CD4-positive, CD25-positive, alpha-beta regulatory T cell (primary cell): ENCODE data around the gene CRADD. TPM values are rescaled to one million over a fixed set of nuclear protein-coding genes. Genes with fewer than 3 reads are reported as not detected.
"Not testable (repeated sequence)": the region's sequence is repeated elsewhere in the genome, so short reads cannot be mapped to it uniquely, and the experiment has no call there.

Experiments used
- ATAC-seq, 2 donors: fragments of 150-1000 bp; cut with Tn5 transposase; one replicate each; pipeline ENCODE4 v1.10.0; 2021; ENCODE audit warnings: low read depth in 2 of 2, moderate number of reproducible peaks in 2 of 2, moderate library complexity in 1 of 2
- DNase-seq, 3 donors: peaks; one replicate each; pipeline versions ENCODE4 v3.0.0 to v3.0.0-alpha.2; 2012 to 2022; ENCODE audit warnings: mixed read lengths in 1 of 3
- H3K27ac ChIP-seq: one replicate; pipeline ENCODE4 v1.7.0; 2013; ENCODE audit warnings: mild to moderate bottlenecking, low read length; ENCODE audit not compliant: insufficient read depth, poor library complexity, severe bottlenecking
- H3K27me3 ChIP-seq: one replicate; pipeline ENCODE4 v1.7.0; 2013; ENCODE audit warnings: low read length; ENCODE audit not compliant: control insufficient read depth, insufficient read depth
- H3K36me3 ChIP-seq: one replicate; pipeline ENCODE4 v1.7.0; 2013; ENCODE audit warnings: mild to moderate bottlenecking, low read length, moderate library complexity; ENCODE audit not compliant: control insufficient read depth, insufficient read depth
- H3K4me1 ChIP-seq: 2 replicates; pipeline ENCODE4 v1.7.0; 2013; ENCODE audit warnings: mild to moderate bottlenecking, low read length; ENCODE audit not compliant: insufficient read depth, control insufficient read depth, poor library complexity, severe bottlenecking
- H3K4me3 ChIP-seq: one replicate; pipeline ENCODE4 v1.7.0; 2013; ENCODE audit warnings: low read depth, mild to moderate bottlenecking, low read length, moderate library complexity
- H3K9me3 ChIP-seq, 2 experiments: 1 replicate in 1 of 2; 2 replicates in 1 of 2; pipeline ENCODE4 v1.7.0; 2013; ENCODE audit warnings: low read length in 2 of 2, mild to moderate bottlenecking in 1 of 2, moderate library complexity in 1 of 2; ENCODE audit not compliant: control insufficient read depth in 2 of 2
- H3K27ac Mint-ChIP-seq, 3 donors: one replicate each; pipeline ENCODE4 v1.8.0; 2020 to 2022; ENCODE audit warnings: mild to moderate bottlenecking in 3 of 3, mixed read lengths in 3 of 3, moderate library complexity in 2 of 3
- H3K27me3 Mint-ChIP-seq: one replicate; pipeline ENCODE4 v1.8.0; 2022; ENCODE audit warnings: mild to moderate bottlenecking, mixed read lengths
- H3K36me3 Mint-ChIP-seq: one replicate; pipeline ENCODE4 v1.8.0; 2020; ENCODE audit warnings: mixed read lengths
- H3K4me1 Mint-ChIP-seq, 4 donors: one replicate each; pipeline ENCODE4 v1.8.0; 2020 to 2022; ENCODE audit warnings: mixed read lengths in 4 of 4, mild to moderate bottlenecking in 1 of 4
- H3K4me3 Mint-ChIP-seq, 4 donors: one replicate each; pipeline ENCODE4 v1.8.0; 2020 to 2022; ENCODE audit warnings: mild to moderate bottlenecking in 4 of 4, mixed read lengths in 4 of 4, moderate library complexity in 3 of 4
- H3K9me3 Mint-ChIP-seq, 7 donors: one replicate each; pipeline ENCODE4 v1.8.0; 2020 to 2022; ENCODE audit warnings: mixed read lengths in 7 of 7, mild to moderate bottlenecking in 3 of 7, moderate library complexity in 2 of 7
- polyA plus RNA-seq, 4 donors: library from polyadenylated mRNA; unstranded; fragments of 300-500 nt; fragmentation: Illumina TruSeq; gene quantifications; one replicate each; pipeline ENCODE4 v1.2.3, GENCODE V29; 2021
- total RNA-seq: library from RNA; stranded (reverse); gene quantifications from one replicate; pipeline ENCODE4 v1.2.3, GENCODE V29; 2022

Gene CRADD
- total and polyA plus RNA-seq, 5 donors from 2014 or later = 10.1 to 24.2 (median 20.6) TPM

- H3K27ac ChIP-seq = no peak overlapping the region
- DNase-seq (no peak), ATAC-seq (no peak)
- no peaks in the 10 kb centered on the region for H3K36me3 ChIP-seq
- Mint-ChIP-seq H3K36me3 (peaks cover 7% of the 10 kb centered on the region), H3K4me3 (no peak overlapping the region), H3K27ac (peak overlapping the region in 1 of 3 donors; percentile 10), H3K9me3 (no peaks in the 10 kb centered on the region), H3K4me1 (peaks cover 4 to 20% (median 14%) of the 10 kb centered on the region in 4 donors), H3K27me3 (no peaks in the 10 kb centered on the region)
- no peaks in the 10 kb centered on the region for H3K4me1 ChIP-seq
- no peaks in the 10 kb centered on the region for H3K9me3 ChIP-seq
- no peak overlapping the region for H3K4me3 ChIP-seq
- H3K27me3 ChIP-seq = no peaks in the 10 kb centered on the region
Measured at GRCh38 chr12:93798279-93799151, 121.3 kb downstream of the CRADD start.

GRCh38 chr12:93801666-93802065 lies 124.5 kb downstream of the CRADD start:
- not testable (repeated sequence) for H3K4me1 ChIP-seq, H3K27ac Mint-ChIP-seq, DNase-seq, H3K9me3 Mint-ChIP-seq, H3K4me3 ChIP-seq, H3K9me3 ChIP-seq, H3K36me3 ChIP-seq, H3K4me3 Mint-ChIP-seq, H3K27ac ChIP-seq, ATAC-seq, H3K27me3 ChIP-seq, H3K27me3 Mint-ChIP-seq
- Mint-ChIP-seq H3K36me3 (peaks cover 11% of the 10 kb centered on the region), H3K4me1 (peaks cover 10 to 30% (median 21%) of the 10 kb centered on the region in 4 donors)

- Histone ChIP-seq H3K36me3 (no peaks in the 10 kb centered on the region), H3K27ac (no peak overlapping the region), H3K4me3 (no peak overlapping the region), H3K27me3 (no peaks in the 10 kb centered on the region), H3K4me1 (peaks cover 4% of the 10 kb centered on the region), H3K9me3 (no peaks in the 10 kb centered on the region)
- H3K4me1 Mint-ChIP-seq = peaks cover 10 to 29% (median 21%) of the 10 kb centered on the region in 4 donors
- no peak overlapping the region for H3K4me3 Mint-ChIP-seq
- no peak for ATAC-seq
- DNase-seq = no peak
- H3K9me3 Mint-ChIP-seq = no peaks in the 10 kb centered on the region
- no peaks in the 10 kb centered on the region for H3K27me3 Mint-ChIP-seq
- peak overlapping the region in 1 of 3 donors; percentile 89 for H3K27ac Mint-ChIP-seq
- peaks cover 12% of the 10 kb centered on the region for H3K36me3 Mint-ChIP-seq
Measured at GRCh38 chr12:93802293-93802692, 125.1 kb downstream of the CRADD start.

- ATAC-seq (no peak), DNase-seq (no peak)
- peaks cover 4% of the 10 kb centered on the region for H3K4me1 ChIP-seq
- H3K27me3 ChIP-seq = no peaks in the 10 kb centered on the region
- H3K4me3 ChIP-seq = no peak overlapping the region
- no peak overlapping the region for H3K27ac ChIP-seq
- peaks cover 12% of the 10 kb centered on the region for H3K36me3 Mint-ChIP-seq
- H3K36me3 ChIP-seq = no peaks in the 10 kb centered on the region
- no peaks in the 10 kb centered on the region for H3K9me3 ChIP-seq
- H3K9me3 Mint-ChIP-seq = no peaks in the 10 kb centered on the region
- H3K4me3 Mint-ChIP-seq = no peak overlapping the region
- H3K27me3 Mint-ChIP-seq = no peaks in the 10 kb centered on the region
- peak overlapping the region in 2 of 3 donors; percentile 39 to 89 for H3K27ac Mint-ChIP-seq
- H3K4me1 Mint-ChIP-seq = peaks cover 10 to 29% (median 21%) of the 10 kb centered on the region in 4 donors
Measured at GRCh38 chr12:93802698-93803423, 125.7 kb downstream of the CRADD start.

GRCh38 chr12:93803424-93803807 lies 126.2 kb downstream of the CRADD start:
- Mint-ChIP-seq H3K27me3 (no peaks in the 10 kb centered on the region), H3K27ac (peak overlapping the region in 2 of 3 donors; percentile 39 to 74), H3K4me1 (peaks cover 10 to 23% (median 19%) of the 10 kb centered on the region in 4 donors), H3K4me3 (no peak overlapping the region), H3K36me3 (peaks cover 12% of the 10 kb centered on the region), H3K9me3 (no peaks in the 10 kb centered on the region)
- Histone ChIP-seq H3K9me3 (no peaks in the 10 kb centered on the region), H3K4me1 (peaks cover 4% of the 10 kb centered on the region), H3K36me3 (no peaks in the 10 kb centered on the region), H3K4me3 (peak overlapping the region; percentile 29), H3K27ac (no peak overlapping the region), H3K27me3 (no peaks in the 10 kb centered on the region)
- DNase-seq (peak in 1 of 3 donors; percentile 51), ATAC-seq (no peak)

GRCh38 chr12:93804392-93805179 lies 127.4 kb downstream of the CRADD start:
- no peaks in the 10 kb centered on the region for H3K36me3 ChIP-seq
- DNase-seq (peak in 1 of 3 donors; percentile 58), ATAC-seq (peak; percentile 67 to 85)
- H3K4me3 Mint-ChIP-seq = no peak overlapping the region
- no peak overlapping the region for H3K4me3 ChIP-seq
- no peaks in the 10 kb centered on the region for H3K9me3 Mint-ChIP-seq
- H3K9me3 ChIP-seq = no peaks in the 10 kb centered on the region
- peaks cover 4% of the 10 kb centered on the region for H3K4me1 ChIP-seq
- H3K27ac Mint-ChIP-seq = peak overlapping the region in 2 of 3 donors; percentile 53 to 87
- no peaks in the 10 kb centered on the region for H3K27me3 ChIP-seq
- peaks cover 12% of the 10 kb centered on the region for H3K36me3 Mint-ChIP-seq
- H3K27ac ChIP-seq = no peak overlapping the region
- no peaks in the 10 kb centered on the region for H3K27me3 Mint-ChIP-seq
- H3K4me1 Mint-ChIP-seq = peaks cover 8 to 21% (median 14%) of the 10 kb centered on the region in 4 donors

GRCh38 chr12:93805736-93806141 lies 128.6 kb downstream of the CRADD start:
- peaks cover 0 to 1% (median 0%) of the 10 kb centered on the region in 7 donors for H3K9me3 Mint-ChIP-seq
- H3K4me1 Mint-ChIP-seq = peaks cover 6 to 23% (median 14%) of the 10 kb centered on the region in 4 donors
- H3K27me3 ChIP-seq = no peaks in the 10 kb centered on the region
- ATAC-seq (no peak), DNase-seq (no peak)
- no peak overlapping the region for H3K4me3 Mint-ChIP-seq
- H3K4me3 ChIP-seq = no peak overlapping the region
- peaks cover 5% of the 10 kb centered on the region for H3K36me3 Mint-ChIP-seq
- no peak overlapping the region for H3K27ac ChIP-seq
- no peaks in the 10 kb centered on the region for H3K36me3 ChIP-seq
- peaks cover 4% of the 10 kb centered on the region for H3K4me1 ChIP-seq
- no peaks in the 10 kb centered on the region for H3K9me3 ChIP-seq
- H3K27ac Mint-ChIP-seq = peak overlapping the region in 2 of 3 donors; percentile 28 to 48
- no peaks in the 10 kb centered on the region for H3K27me3 Mint-ChIP-seq
